ENCODE results near the gene PFDN1.

Gene PFDN1

GRCh38 chr5:140258016-140258415, 44.9 kb downstream of the PFDN1 start:
- no peak overlapping the region for H3K4me3 ChIP-seq (replicated peaks in 1 of 2; ENCODE audit: low read depth in 2 of 2, low read length in 2 of 2)
- TF ChIP-seq CTCF (IDR thresholded peaks at IDR 0.05; ENCODE audit: low read depth, low read length) = no peak
- peak in 1 of 2 donors; percentile 39 for DNase-seq (ENCODE audit: low read depth in 2 of 2)

- DNase-seq (ENCODE audit: low read depth in 2 of 2) = no peak
- TF ChIP-seq CTCF (IDR thresholded peaks at IDR 0.05; ENCODE audit: low read depth, low read length) = no peak
Measured at GRCh38 chr5:140256726-140257125, 46.2 kb downstream of the PFDN1 start.

GRCh38 chr5:140255460-140256157, 47.3 kb downstream of the PFDN1 start:
- TF ChIP-seq CTCF (IDR thresholded peaks at IDR 0.05; ENCODE audit: low read depth, low read length) = no peak
- DNase-seq (ENCODE audit: low read depth in 2 of 2) = no peak
- no peak overlapping the region for H3K4me3 ChIP-seq (replicated peaks in 1 of 2; ENCODE audit: low read depth in 2 of 2, low read length in 2 of 2)

More at GRCh38 chr5:140256726-140257125, 46.2 kb downstream of the PFDN1 start:
- no peak overlapping the region for H3K4me3 ChIP-seq (replicated peaks in 1 of 2; ENCODE audit: low read depth in 2 of 2, low read length in 2 of 2)

GRCh38 chr5:140253985-140254384, 48.9 kb downstream of the PFDN1 start:
- no peak overlapping the region for H3K4me3 ChIP-seq (replicated peaks in 1 of 2; ENCODE audit: low read depth in 2 of 2, low read length in 2 of 2)

GRCh38 chr5:140252470-140253126, 50.3 kb downstream of the PFDN1 start:
- H3K4me3 ChIP-seq (replicated peaks in 1 of 2; ENCODE audit: low read depth in 2 of 2, low read length in 2 of 2) = no peak overlapping the region
- DNase-seq (ENCODE audit: low read depth in 2 of 2) = no peak
- TF ChIP-seq CTCF (IDR thresholded peaks at IDR 0.05; ENCODE audit: low read depth, low read length) = no peak

More at GRCh38 chr5:140253985-140254384, 48.9 kb downstream of the PFDN1 start:
- DNase-seq (ENCODE audit: low read depth in 2 of 2) = peak in 1 of 2 donors; percentile 40
- TF ChIP-seq CTCF (IDR thresholded peaks at IDR 0.05; ENCODE audit: low read depth, low read length) = no peak

GRCh38 chr5:140251527-140251973, 51.4 kb downstream of the PFDN1 start:
- peak; percentile 62 to 98 for DNase-seq (ENCODE audit: low read depth in 2 of 2)
- H3K4me3 ChIP-seq (replicated peaks in 1 of 2; ENCODE audit: low read depth in 2 of 2, low read length in 2 of 2) = no peak overlapping the region
- TF ChIP-seq CTCF (IDR thresholded peaks at IDR 0.05; ENCODE audit: low read depth, low read length) = no peak
